Astrocyte of the spinal cord (primary cell): ENCODE data around the gene UTF1.
A peak's percentile ranks its signal among the peaks of the same experiment; 100 is the strongest.

Experiments
- DNase-seq: peaks from one replicate; pipeline ENCODE4 v3.0.0; 2011; ENCODE audit warnings: low read depth, low spot score
- H3K4me3 ChIP-seq: 2 replicates; pipeline ENCODE4 v1.5.1; 2011; ENCODE audit warnings: low read depth, mild to moderate bottlenecking, low read length, moderate library complexity
- CTCF ChIP-seq: IDR thresholded peaks from 2 replicates; pipeline ENCODE4 v1.5.1; 2012; ENCODE audit warnings: low read depth, mild to moderate bottlenecking, low read length, inconsistent platforms
- in situ Hi-C: cut with HindIII; loops from 2 replicates; pipeline ENCODE4 v1.10.0; 2017; ENCODE audit warnings: low sequenced_read_pairs

The UTF1 gene

DNA sequence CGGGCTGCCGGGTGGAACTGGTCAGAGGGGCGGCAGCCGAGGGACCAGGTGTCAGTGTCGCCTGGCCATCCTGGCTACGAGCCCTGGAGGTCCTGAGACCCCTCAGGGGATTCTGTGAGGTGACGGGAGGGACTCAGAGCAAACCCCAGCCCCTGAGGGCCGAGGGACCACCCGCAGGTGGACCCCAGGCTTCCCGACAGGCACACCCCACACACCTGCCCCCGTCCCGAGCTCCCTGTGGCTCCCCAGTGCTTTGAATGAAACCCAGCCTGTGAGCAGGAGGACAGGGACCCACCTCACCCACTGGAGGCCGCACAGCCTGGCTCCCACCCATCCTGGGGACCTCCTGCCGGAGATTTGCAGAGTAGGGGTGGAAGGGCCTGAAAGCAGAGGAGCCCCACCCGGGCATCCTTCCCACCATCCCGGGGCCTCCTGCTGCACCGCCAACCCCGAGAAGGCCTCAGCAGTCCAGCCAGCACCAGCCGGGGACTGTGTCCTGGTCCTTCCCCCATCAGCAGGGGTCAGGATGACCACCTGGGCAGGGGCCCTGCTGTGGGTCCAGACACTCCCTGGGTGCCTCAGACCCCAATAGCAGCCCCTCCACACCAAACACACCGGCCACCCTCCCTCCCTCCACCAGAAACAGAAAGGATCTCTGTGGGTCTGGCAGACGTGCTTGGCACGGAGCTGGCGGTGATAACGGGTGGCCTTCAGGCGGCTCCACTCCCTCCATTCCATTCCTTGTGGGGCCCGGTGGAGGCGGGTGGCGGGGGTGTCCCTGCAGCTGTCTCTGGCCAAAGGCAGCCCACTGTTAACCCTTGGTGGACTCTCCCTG, 21.6 kb downstream of the UTF1 start:
- in situ Hi-C loops, result no loop called here
- DNase-seq, result no peak
- no peak overlapping the region for H3K4me3 ChIP-seq
- TF ChIP-seq CTCF, result no peak

GRCh38 chr10:133252223-133252552, 22.2 kb downstream of the UTF1 start:
- no peak for DNase-seq
- in situ Hi-C loops, result no loop called here
- no peak overlapping the region for H3K4me3 ChIP-seq
- no peak for TF ChIP-seq CTCF

GRCh38 chr10:133253361-133253955, 23.4 kb downstream of the UTF1 start:
- no peak overlapping the region for H3K4me3 ChIP-seq
- no peak for DNase-seq
- in situ Hi-C loops, result no loop called here
- no peak for TF ChIP-seq CTCF

GRCh38 chr10:133254421-133255120, 24.6 kb downstream of the UTF1 start:
- TF ChIP-seq CTCF, result no peak
- in situ Hi-C loops, result no loop called here
- H3K4me3 ChIP-seq, result no peak overlapping the region

DNA sequence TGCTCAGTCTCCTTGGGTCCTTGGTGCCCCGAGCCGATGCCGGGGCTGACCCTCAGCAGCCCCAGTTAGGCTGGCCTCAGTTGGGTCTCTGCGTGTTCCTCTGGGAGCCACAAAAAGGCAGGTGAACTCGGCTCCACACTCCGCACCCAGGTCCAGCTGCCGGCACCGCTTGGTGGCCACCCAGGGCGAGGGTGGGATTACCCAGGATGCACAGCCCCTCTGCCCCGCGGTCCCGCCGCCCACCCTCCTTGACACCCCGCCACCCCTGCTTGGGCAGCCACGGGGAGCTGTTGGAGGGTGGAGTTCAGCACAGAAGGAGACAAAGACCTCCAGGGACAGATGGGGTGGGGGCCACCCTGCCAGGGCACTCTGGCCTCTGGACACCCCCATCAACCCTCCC, 25.3 kb downstream of the UTF1 start:
- in situ Hi-C loops, result no loop called here
- no peak overlapping the region for H3K4me3 ChIP-seq
- no peak for DNase-seq
- no peak for TF ChIP-seq CTCF

More at GRCh38 chr10:133254421-133255120, 24.6 kb downstream of the UTF1 start:
- DNase-seq, result no peak

DNA sequence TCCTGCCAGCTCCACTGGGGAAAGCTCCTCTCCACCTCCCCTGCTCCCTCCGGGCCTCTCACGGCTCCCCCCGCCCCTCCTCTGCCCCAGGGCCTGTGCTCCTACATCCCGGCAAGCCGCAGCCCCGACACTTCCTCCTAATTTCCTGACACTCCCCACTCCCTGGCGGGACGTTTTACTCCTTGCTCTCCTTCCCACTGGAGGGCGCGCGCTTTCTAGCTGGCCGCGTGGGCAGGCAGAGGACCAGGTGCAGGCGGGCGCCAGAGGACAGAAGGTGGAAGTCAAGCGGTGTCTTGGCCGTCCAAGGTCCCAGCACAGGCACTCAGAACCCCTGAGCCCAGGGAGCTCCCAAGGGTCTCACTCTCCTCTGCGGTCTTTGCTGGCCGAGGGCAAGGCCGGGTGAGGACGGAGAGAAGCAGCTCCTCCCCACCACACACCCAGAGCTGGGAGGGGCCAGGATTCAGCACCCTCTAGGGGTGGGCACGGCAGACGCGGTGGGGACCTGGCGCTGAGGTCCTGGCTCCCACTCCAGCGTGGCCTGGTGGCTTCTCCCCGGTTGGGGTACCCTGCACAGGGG, 27.6 kb downstream of the UTF1 start:
- peak; percentile 26 for DNase-seq
- H3K4me3 ChIP-seq, result no peak overlapping the region
- TF ChIP-seq CTCF, result peak; percentile 46
- in situ Hi-C loops, result no loop called here
